22Rv1 (cell line): Measurements from ENCODE around the gene LRRC63.

ENCODE experiments used
- CTCF ChIP-seq: fragments of 450-650 bp; IDR thresholded peaks from 2 replicates; pipeline ENCODE4 v1.5.1; 2017; ENCODE audit warnings: mild to moderate bottlenecking
- ZFX ChIP-seq: fragments of 450-650 bp; IDR thresholded peaks from 2 replicates; pipeline ENCODE4 v1.6.1; 2017; ENCODE audit warnings: antibody characterized with exemption, borderline replicate concordance

- TF ChIP-seq CTCF, result no peak
- no peak for TF ChIP-seq ZFX
These were observed 81.7 kb downstream of the LRRC63 start for GRCh38 chr13:46293436-46293835.
